ENCODE measurements around the gene ANKRD66.
A peak's percentile ranks its signal among the peaks of the same experiment; 100 is the strongest.

The ANKRD66 gene

GRCh38 chr6:46760925-46761324, 14.2 kb downstream of the ANKRD66 start:
- ChIA-PET CTCF (interaction anchor here (0.7 kb wide), 1 partner anchor 915 kb away, joined by 3 read pairs; no protein-coding TSS in a partner anchor), POLR2A (no interaction called here)
- no peak overlapping the region for H3K27ac ChIP-seq (ENCODE audit: extremely low read depth, low read depth, low read length)
- H3K4me3 ChIP-seq (ENCODE audit: low read depth, low read length): no peak overlapping the region
- H3K36me3 ChIP-seq (ENCODE audit: control insufficient read depth in 2 of 2, insufficient read depth in 1 of 2, low read length in 2 of 2): no peaks in the 10 kb centered on the region
- no peaks in the 10 kb centered on the region for H3K9me3 ChIP-seq (ENCODE audit: control insufficient read depth, insufficient read depth, low read depth, low read length)
- H3K4me1 ChIP-seq (ENCODE audit: control insufficient read depth, insufficient read depth, low read length): peaks cover 17% of the 10 kb centered on the region
- TF ChIP-seq ZBTB17 (tag by site-specific recombination; IDR thresholded peaks at IDR 0.05) (0 out of 2 replicates have a peak, but pooled peaks have one; percentile 41), ZNF280C (tag by site-specific recombination; IDR thresholded peaks at IDR 0.05) (no peak), ZSCAN23 (tag by site-specific recombination; IDR thresholded peaks at IDR 0.05) (peak; percentile 53; the same call in 1 of the 2 replicates), SALL2 (tag by site-specific recombination; IDR thresholded peaks at IDR 0.05; ENCODE audit: borderline replicate concordance) (no peak), ZNF274 (IDR thresholded peaks at IDR 0.05; ENCODE audit: low read length) (no peak), ZNF274 (tag by site-specific recombination; IDR thresholded peaks at IDR 0.05; ENCODE audit: borderline replicate concordance) (no peak), SP3 (tag by site-specific recombination; IDR thresholded peaks at IDR 0.05) (0 out of 2 replicates have a peak, but pooled peaks have one; percentile 23), ZNF132 (tag by site-specific recombination; IDR thresholded peaks at IDR 0.05; ENCODE audit: borderline replicate concordance) (no peak), GLIS2 (tag by site-specific recombination; IDR thresholded peaks at IDR 0.05) (no peak), ZNF350 (tag by site-specific recombination; IDR thresholded peaks at IDR 0.05) (no peak), ZNF26 (tag by site-specific recombination; IDR thresholded peaks at IDR 0.05) (no peak), ZNF518A (tag by site-specific recombination; conservative IDR thresholded peaks at IDR 0.05; ENCODE audit: low read depth) (no peak), ZNF639 (tag by site-specific recombination; IDR thresholded peaks at IDR 0.05) (peak; percentile 68), OVOL3 (tag by site-specific recombination; IDR thresholded peaks at IDR 0.05) (no peak), ZNF214 (tag by site-specific recombination; IDR thresholded peaks at IDR 0.05; ENCODE audit: borderline replicate concordance) (no peak), ZNF544 (tag by site-specific recombination; IDR thresholded peaks at IDR 0.05) (no peak), ELK4 (IDR thresholded peaks at IDR 0.05; ENCODE audit: borderline replicate concordance, low read depth, low read length) (no peak), SP2 (tag by site-specific recombination; IDR thresholded peaks at IDR 0.05) (no peak), ATF2 (tag by site-specific recombination; IDR thresholded peaks at IDR 0.05; ENCODE audit: low read depth) (no peak), ZNF791 (tag by site-specific recombination; IDR thresholded peaks at IDR 0.05) (no peak), PRDM10 (tag by site-specific recombination; IDR thresholded peaks at IDR 0.05) (peak; percentile 62)
